Glutamatergic neuron (in vitro differentiated cells): Measurements from ENCODE around the gene MARCHF9. TPM values are rescaled to one million over a fixed set of nuclear protein-coding genes. Genes with fewer than 3 reads are reported as not detected.

Experiments
- DNase-seq: peaks from one replicate; pipeline ENCODE4 v3.0.0; 2022
- H3K27ac Mint-ChIP-seq: one replicate; pipeline ENCODE4 v1.8.0; 2020; ENCODE audit warnings: mild to moderate bottlenecking, mixed read lengths, inconsistent platforms; ENCODE audit not compliant: unreplicated experiment
- H3K27me3 Mint-ChIP-seq: one replicate; pipeline ENCODE4 v1.8.0; 2020; ENCODE audit warnings: mild to moderate bottlenecking, moderate library complexity, mixed read lengths, inconsistent platforms; ENCODE audit not compliant: unreplicated experiment
- H3K36me3 Mint-ChIP-seq: one replicate; pipeline ENCODE4 v1.8.0; 2020; ENCODE audit warnings: mild to moderate bottlenecking, mixed read lengths, inconsistent platforms; ENCODE audit not compliant: unreplicated experiment
- H3K4me1 Mint-ChIP-seq: one replicate; pipeline ENCODE4 v1.8.0; 2020; ENCODE audit warnings: mild to moderate bottlenecking, low read depth, mixed read lengths, inconsistent platforms; ENCODE audit not compliant: unreplicated experiment
- H3K4me3 Mint-ChIP-seq: one replicate; pipeline ENCODE4 v1.8.0; 2020; ENCODE audit warnings: mild to moderate bottlenecking, mixed read lengths, inconsistent platforms; ENCODE audit not compliant: unreplicated experiment
- H3K9me3 Mint-ChIP-seq: one replicate; pipeline ENCODE4 v1.8.0; 2020; ENCODE audit warnings: mild to moderate bottlenecking, moderate library complexity, mixed read lengths, inconsistent platforms; ENCODE audit not compliant: unreplicated experiment
- CTCF ChIP-seq: fragments of 200-600 bp; sonication (generic); IDR thresholded peaks from one replicate; pipeline ENCODE4 v1.5.0; 2021; ENCODE audit not compliant: partially characterized antibody, unreplicated experiment
- total RNA-seq: library from RNA; stranded (reverse); fragmentation: NEBNext Ultra II Directional; extraction: Animal tissue kit (Norgen Biotek cat#: 25700); gene quantifications from one replicate; pipeline ENCODE4 v1.2.1, GENCODE V29; 2021; ENCODE audit not compliant: unreplicated experiment

Gene MARCHF9
- total RNA-seq, 1 donor from 2014 or later = 26.7 TPM

GRCh38 chr12:57743769-57744168 is 11.1 kb upstream of the MARCHF9 start:
- no peak for DNase-seq
- TF ChIP-seq CTCF = no peak
- Mint-ChIP-seq H3K27ac (peak overlapping the region; percentile 96), H3K4me3 (peak overlapping the region; percentile 92), H3K27me3 (peaks cover 24% of the 10 kb centered on the region), H3K36me3 (peaks cover 7% of the 10 kb centered on the region), H3K4me1 (peaks cover 10% of the 10 kb centered on the region), H3K9me3 (peaks cover 18% of the 10 kb centered on the region)

DNA sequence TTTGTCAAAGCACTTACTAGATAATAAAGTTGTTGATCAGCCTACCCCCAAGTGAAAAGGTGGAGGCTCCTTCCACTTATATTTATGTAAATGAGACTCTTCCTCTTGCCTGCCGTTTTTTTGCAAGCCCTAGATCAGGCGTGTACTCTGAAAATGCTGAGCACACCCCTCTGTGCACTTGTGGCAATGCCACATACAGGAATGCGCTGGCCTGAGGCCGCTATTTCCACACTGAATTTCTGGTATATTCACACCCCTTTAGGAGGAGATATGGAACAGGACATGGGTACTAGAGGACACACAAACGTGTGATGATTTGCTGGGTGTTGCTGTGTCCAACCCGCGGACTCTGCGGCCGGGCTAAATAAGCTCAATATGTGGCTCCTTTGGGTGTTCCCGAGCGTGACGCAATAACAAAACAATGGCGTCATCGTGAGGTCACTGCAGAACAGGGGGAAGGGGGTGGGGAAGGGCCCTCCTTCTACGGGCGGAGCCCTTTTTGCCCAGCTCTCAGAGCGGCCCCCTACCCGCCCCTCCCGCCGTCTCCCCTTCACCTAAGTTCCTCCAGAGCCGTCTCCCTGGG is 10.6 kb upstream of the MARCHF9 start:
- H3K4me3 Mint-ChIP-seq = peak overlapping the region; percentile 92
- peaks cover 16% of the 10 kb centered on the region for H3K9me3 Mint-ChIP-seq
- peaks cover 6% of the 10 kb centered on the region for H3K4me1 Mint-ChIP-seq
- H3K36me3 Mint-ChIP-seq = peaks cover 5% of the 10 kb centered on the region
- no peak for TF ChIP-seq CTCF
- peak; percentile 83 for DNase-seq
- peaks cover 19% of the 10 kb centered on the region for H3K27me3 Mint-ChIP-seq
- peak overlapping the region; percentile 96 for H3K27ac Mint-ChIP-seq

DNA sequence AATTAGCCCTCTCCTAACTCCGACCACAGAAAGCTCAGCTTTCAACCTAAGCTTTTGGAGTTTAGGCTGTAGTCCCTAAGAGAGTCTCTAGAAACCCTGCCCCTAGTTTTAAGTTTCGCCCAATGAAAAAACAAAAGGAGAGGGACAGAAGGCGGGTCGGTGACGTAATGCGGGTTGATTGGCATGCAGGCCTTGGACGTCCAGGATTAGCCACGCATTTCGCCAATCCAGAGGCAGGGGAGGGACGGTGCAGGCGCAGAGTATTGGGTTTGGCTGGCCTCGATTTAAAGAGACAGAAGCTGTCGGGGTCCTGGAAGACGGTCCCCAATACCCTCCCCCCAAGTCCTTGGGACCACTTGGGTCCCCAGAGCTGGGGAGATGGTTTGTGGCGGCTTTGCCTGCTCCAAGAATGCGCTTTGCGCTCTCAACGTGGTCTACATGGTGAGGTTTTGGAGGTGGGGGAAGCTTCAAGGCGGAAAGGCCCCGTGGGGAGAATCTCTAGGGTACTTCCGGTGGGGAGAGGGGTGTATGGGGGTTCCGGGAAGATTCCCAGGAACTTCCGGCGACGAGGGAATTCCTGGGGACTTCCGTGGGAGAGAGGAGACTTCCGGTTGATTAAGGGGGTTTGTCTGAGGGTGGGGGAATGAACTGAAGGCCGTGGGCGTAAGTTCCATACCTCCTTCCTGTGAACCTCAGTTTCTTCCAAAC is 10.0 kb upstream of the MARCHF9 start, which contains the start of gene TSPAN31:
Gene TSPAN31 (plus strand): TSS at position 263 of the 708 bp plus-strand sequence. CDS start 116 bp downstream, at position 379.
- Mint-ChIP-seq H3K27ac (peak within 1 kb of the TSS; percentile 96), H3K27me3 (peaks cover 17% of the 10 kb centered on the region), H3K36me3 (peaks cover 3% of the 10 kb centered on the region), H3K4me1 (peaks cover 4% of the 10 kb centered on the region), H3K4me3 (peak within 1 kb of the TSS; percentile 92), H3K9me3 (peaks cover 15% of the 10 kb centered on the region)
- TF ChIP-seq CTCF = no peak
- DNase-seq = peak; percentile 94

DNA sequence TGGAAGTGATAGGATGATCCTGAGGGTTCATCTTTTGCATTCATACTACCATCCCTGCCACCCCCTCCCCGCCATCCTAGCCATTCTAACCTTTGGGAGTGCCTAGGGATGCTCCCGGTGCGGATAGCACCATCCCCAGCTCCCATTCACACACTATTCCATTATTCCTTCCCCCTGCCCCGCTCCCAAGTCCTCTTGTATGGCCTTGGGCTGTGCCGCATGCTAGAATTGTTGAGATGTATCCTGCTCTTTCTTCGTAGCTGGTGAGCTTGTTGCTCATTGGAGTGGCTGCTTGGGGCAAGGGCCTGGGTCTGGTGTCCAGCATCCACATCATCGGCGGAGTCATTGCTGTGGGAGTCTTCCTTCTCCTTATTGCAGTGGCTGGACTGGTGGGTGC is 9.4 kb upstream of the MARCHF9 start:
- DNase-seq = no peak
- Mint-ChIP-seq H3K4me1 (peaks cover 5% of the 10 kb centered on the region), H3K9me3 (peaks cover 15% of the 10 kb centered on the region), H3K36me3 (peaks cover 3% of the 10 kb centered on the region), H3K4me3 (peak overlapping the region; percentile 92), H3K27me3 (peaks cover 17% of the 10 kb centered on the region), H3K27ac (peak overlapping the region; percentile 96)
- no peak for TF ChIP-seq CTCF

- peaks cover 8% of the 10 kb centered on the region for H3K4me1 Mint-ChIP-seq
- no peak for DNase-seq
- peaks cover 3% of the 10 kb centered on the region for H3K36me3 Mint-ChIP-seq
- peak overlapping the region; percentile 92 for H3K4me3 Mint-ChIP-seq
- peaks cover 18% of the 10 kb centered on the region for H3K27me3 Mint-ChIP-seq
- no peak for TF ChIP-seq CTCF
- H3K27ac Mint-ChIP-seq = peak overlapping the region; percentile 96
- H3K9me3 Mint-ChIP-seq = peaks cover 15% of the 10 kb centered on the region
These were observed 8.9 kb upstream of the MARCHF9 start for GRCh38 chr12:57746025-57746424.
